GM12873 (cell line): ENCODE data around the gene MEGF10.

Experiments
- TF ChIP-seq, protein P1 (sequence below): IDR thresholded peaks from 2 replicates; pipeline ENCODE4 v1.5.1; 2012; ENCODE audit warnings: low read depth, mild to moderate bottlenecking, moderate library complexity, low read length, control low read depth; ENCODE audit not compliant: insufficient read depth; ENCODE audit errors: missing control alignments

The MEGF10 gene

DNA sequence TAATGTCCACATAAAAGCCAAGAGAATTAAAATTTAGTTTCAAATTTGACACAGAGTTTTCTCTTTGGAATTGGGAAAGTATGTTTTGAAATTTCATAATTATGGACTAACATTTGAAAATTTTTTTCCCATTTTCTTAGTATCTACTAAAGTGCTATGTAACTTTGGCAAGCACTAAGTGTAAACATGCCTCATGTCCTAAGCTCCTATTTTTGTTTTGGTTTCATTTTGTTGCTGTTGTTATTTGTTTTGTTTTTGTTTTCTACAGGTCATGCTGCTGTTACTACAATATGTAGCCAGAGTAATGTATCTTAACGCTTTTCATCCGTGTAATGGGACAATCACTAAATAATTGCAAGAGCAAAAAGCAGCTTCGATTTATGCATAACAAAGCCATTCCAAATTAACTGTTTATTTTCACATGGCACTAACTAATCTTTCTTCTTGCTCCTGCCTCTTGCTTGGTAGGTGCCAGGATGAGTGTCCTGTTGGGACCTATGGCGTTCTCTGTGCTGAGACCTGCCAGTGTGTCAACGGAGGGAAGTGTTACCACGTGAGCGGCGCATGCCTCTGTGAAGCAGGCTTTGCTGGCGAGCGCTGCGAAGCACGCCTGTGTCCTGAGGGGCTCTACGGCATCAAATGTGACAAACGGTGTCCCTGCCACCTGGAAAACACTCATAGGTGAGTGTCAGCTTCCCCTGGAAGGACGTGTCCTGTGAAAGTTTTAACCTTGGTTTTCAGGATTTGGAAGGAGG lies 119.5 kb downstream of the MEGF10 start:
- TF ChIP-seq, protein P1, sequence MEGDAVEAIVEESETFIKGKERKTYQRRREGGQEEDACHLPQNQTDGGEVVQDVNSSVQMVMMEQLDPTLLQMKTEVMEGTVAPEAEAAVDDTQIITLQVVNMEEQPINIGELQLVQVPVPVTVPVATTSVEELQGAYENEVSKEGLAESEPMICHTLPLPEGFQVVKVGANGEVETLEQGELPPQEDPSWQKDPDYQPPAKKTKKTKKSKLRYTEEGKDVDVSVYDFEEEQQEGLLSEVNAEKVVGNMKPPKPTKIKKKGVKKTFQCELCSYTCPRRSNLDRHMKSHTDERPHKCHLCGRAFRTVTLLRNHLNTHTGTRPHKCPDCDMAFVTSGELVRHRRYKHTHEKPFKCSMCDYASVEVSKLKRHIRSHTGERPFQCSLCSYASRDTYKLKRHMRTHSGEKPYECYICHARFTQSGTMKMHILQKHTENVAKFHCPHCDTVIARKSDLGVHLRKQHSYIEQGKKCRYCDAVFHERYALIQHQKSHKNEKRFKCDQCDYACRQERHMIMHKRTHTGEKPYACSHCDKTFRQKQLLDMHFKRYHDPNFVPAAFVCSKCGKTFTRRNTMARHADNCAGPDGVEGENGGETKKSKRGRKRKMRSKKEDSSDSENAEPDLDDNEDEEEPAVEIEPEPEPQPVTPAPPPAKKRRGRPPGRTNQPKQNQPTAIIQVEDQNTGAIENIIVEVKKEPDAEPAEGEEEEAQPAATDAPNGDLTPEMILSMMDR, result no peak

DNA sequence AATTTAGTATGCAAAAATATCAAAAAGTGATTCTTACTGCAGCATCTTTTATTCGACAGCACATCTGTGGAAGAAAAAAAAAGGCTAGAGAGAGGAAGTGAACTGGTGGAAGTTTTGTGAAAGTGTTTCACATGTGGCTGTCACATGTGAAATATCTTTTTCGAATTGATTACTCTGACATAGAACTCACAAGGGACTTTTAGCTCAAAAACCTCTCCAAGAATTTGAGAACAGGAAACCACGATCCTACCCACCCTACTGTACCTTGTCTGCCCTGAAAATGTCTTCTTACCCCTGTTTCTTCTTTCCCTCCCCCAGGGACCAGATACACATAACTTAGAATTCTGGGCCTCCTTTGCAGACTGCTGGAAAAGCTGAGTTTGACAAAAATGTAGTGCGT lies 120.4 kb downstream of the MEGF10 start:
- TF ChIP-seq, protein P1, result no peak

DNA sequence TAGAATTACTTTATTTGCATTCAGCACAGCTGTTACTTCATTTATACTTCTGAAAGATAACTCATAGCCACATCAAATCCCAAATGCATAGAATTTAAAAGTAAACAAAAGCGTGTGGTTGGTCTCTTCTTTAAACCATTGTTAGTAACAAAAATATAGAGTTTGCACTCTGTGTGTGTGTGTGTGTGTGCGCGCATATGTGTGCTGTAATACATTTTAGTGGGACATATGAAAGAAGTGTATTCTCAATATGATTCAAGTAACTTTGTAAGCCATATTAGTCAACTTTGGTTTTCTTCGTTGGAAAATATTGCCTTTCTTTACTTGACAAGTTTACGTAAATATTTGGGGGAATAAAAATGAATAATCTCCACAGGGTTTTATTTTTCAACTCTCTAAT lies 120.8 kb downstream of the MEGF10 start:
- TF ChIP-seq, protein P1, result no peak

DNA sequence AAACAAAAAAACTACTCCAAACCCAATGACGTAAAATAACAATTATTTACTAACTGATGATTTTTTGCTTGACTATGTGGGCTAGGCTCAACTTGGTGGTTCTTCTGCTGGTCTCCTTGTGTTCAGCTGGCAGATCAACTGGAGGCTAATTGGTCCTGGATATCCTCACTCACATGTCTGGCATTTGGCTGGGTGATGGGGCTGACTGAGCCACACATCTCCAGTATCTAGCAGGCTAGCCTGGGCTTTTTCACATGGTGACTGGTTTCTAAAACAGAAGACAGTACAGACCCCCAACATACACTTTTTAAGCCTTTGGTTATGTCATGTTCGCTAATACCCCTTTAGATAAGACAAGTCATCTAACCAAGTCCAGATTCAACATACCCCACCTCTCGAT lies 122.1 kb downstream of the MEGF10 start:
- TF ChIP-seq, protein P1, result no peak

DNA sequence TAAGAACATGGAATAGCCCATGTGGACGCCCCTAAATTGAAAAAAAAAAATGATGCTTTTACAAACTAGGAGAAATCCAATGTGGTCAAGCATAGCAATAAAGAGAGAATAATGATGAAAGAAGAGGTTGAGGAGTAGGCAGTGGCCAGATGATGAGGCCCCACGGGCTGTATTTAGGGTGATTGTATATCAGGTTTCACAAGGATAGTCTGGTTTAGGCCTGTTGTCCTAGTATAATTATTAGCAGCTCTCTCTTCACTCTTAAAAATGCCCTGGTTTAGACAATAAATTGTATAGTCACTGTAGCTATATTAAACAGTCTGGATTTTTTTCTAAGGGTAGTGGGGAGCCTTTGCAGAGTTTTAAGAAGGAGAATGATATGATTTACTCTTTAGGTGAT lies 124.4 kb downstream of the MEGF10 start:
- TF ChIP-seq, protein P1, result no peak

DNA sequence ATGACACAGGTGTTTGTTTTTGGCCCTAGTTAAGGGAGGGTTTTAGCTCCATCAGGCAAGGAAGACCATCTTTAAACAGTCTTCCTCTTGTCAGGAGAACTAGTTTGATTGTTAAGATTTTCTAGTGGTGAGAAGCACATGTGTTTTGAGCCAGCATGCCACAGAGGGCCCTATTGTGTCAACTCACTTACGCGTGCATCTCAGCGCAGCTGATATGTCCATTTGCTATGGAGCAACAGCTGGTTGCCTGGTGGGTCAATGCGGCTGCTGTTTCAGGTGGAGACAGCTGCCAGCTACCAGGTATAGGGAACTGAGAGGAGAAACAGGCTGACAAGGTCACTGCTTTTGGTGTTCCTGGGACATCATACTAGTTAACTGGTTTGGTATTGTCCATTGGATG lies 126.3 kb downstream of the MEGF10 start:
- TF ChIP-seq, protein P1, result no peak

DNA sequence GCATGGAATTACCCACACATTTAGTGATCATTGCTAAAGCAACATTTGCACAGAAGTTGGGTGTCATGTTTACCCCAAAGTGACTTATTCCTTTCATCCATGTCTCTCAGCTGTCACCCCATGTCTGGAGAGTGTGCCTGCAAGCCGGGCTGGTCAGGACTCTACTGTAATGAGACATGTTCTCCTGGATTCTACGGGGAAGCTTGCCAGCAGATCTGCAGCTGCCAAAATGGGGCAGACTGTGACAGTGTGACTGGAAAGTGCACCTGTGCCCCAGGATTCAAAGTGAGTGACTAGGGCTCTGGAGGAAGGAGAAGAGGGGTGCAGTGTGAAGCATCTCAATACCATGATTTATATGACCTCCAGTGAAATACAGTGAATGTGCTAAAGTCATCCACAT lies 126.9 kb downstream of the MEGF10 start:
- TF ChIP-seq, protein P1, result no peak
